Breast epithelium (tissue), 4 donors: ENCODE data around the gene FBXL19. TPM values are rescaled to one million over a fixed set of nuclear protein-coding genes. Genes with fewer than 3 reads are reported as not detected.

Source experiments
- DNase-seq, 2 donors: peaks; one replicate each; pipeline ENCODE4 v3.0.0-alpha.2; 2019; ENCODE audit warnings: low spot score in 2 of 2
- H3K27ac ChIP-seq, 2 donors: fragments of 200-600 bp; sonication (generic) in 1 of 2; one replicate each; pipeline ENCODE4 v1.5.1; 2016 to 2019; ENCODE audit warnings: mild to moderate bottlenecking in 1 of 2
- H3K27me3 ChIP-seq, 2 donors: fragments of 200-600 bp; sonication (generic) in 1 of 2; one replicate each; pipeline versions ENCODE4 v1.5.1 to v1.6.0; 2017 to 2019; ENCODE audit warnings: control low read depth in 1 of 2, mild to moderate bottlenecking in 1 of 2
- H3K36me3 ChIP-seq: fragments of 200-600 bp; one replicate; pipeline ENCODE4 v1.5.1; 2019
- H3K4me1 ChIP-seq, 2 donors: fragments of 200-600 bp; sonication (generic); one replicate each; pipeline ENCODE4 v1.5.1; 2016 to 2019; ENCODE audit warnings: control low read depth in 1 of 2
- H3K4me3 ChIP-seq, 3 donors: fragments of 200-600 bp; sonication (generic); 1 replicate in 2 of 3; 2 replicates in 1 of 3; pipeline ENCODE4 v1.5.1; 2016 to 2019; ENCODE audit warnings: mild to moderate bottlenecking in 3 of 3, moderate library complexity in 2 of 3
- H3K9me3 ChIP-seq, 2 donors: fragments of 200-600 bp; sonication (generic) in 1 of 2; one replicate each; pipeline ENCODE4 v1.5.1; 2016 to 2019; ENCODE audit warnings: control low read depth in 1 of 2
- POLR2A ChIP-seq: fragments of 450-650 bp; IDR thresholded peaks from one replicate; pipeline ENCODE4 v1.6.1; 2016; ENCODE audit warnings: antibody characterized with exemption, mild to moderate bottlenecking, moderate library complexity
- POLR2AphosphoS5 ChIP-seq, 3 donors: sonication (generic); formaldehyde crosslinking; IDR thresholded peaks; one replicate each; pipeline ENCODE4 v1.6.1; 2017; ENCODE audit warnings: antibody characterized with exemption in 3 of 3
- intact Hi-C: fragments of 100-400 bp; cut with DNase I; formaldehyde crosslinking; loops from one replicate; pipeline ENCODE4 v1.15.1; 2023; ENCODE audit warnings: low total_unique reads
- total RNA-seq, 3 donors: library from RNA; depleted of rRNA; stranded (reverse); fragments of >200 nt; gene quantifications; one replicate each; pipeline ENCODE4 v1.1.0, GENCODE V29; 2016
- TF ChIP-seq, protein P1 (sequence below), 3 donors: fragments of 450-650 bp; IDR thresholded peaks; one replicate each; pipeline ENCODE4 v1.5.1; 2016 to 2017; ENCODE audit warnings: antibody characterized with exemption in 3 of 3, mild to moderate bottlenecking in 3 of 3, moderate library complexity in 3 of 3

FBXL19 gene
- total RNA-seq, 3 donors from 2014 or later = 4.5 to 12.7 (median 9.2) TPM

- Histone ChIP-seq H3K36me3 (peaks cover 24% of the 10 kb centered on the region), H3K4me3 (no peak overlapping the region), H3K9me3 (no peaks in the 10 kb centered on the region), H3K4me1 (no peaks in the 10 kb centered on the region), H3K27me3 (no peaks in the 10 kb centered on the region), H3K27ac (no peak overlapping the region)
- TF ChIP-seq POLR2AphosphoS5 (IDR thresholded peaks at IDR 0.05) = no peak
- TF ChIP-seq, protein P1, sequence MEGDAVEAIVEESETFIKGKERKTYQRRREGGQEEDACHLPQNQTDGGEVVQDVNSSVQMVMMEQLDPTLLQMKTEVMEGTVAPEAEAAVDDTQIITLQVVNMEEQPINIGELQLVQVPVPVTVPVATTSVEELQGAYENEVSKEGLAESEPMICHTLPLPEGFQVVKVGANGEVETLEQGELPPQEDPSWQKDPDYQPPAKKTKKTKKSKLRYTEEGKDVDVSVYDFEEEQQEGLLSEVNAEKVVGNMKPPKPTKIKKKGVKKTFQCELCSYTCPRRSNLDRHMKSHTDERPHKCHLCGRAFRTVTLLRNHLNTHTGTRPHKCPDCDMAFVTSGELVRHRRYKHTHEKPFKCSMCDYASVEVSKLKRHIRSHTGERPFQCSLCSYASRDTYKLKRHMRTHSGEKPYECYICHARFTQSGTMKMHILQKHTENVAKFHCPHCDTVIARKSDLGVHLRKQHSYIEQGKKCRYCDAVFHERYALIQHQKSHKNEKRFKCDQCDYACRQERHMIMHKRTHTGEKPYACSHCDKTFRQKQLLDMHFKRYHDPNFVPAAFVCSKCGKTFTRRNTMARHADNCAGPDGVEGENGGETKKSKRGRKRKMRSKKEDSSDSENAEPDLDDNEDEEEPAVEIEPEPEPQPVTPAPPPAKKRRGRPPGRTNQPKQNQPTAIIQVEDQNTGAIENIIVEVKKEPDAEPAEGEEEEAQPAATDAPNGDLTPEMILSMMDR (IDR thresholded peaks at IDR 0.05) = no peak
- no peak for DNase-seq
- intact Hi-C loops = no loop called here
Observed at GRCh38 chr16:30977502-30977901, 54.1 kb downstream of the FBXL19 start.

- H3K4me1 ChIP-seq = no peaks in the 10 kb centered on the region
- DNase-seq = no peak
- no peak overlapping the region for H3K4me3 ChIP-seq
- TF ChIP-seq, protein P1 (IDR thresholded peaks at IDR 0.05) = no peak
- no peak for TF ChIP-seq POLR2A
- TF ChIP-seq POLR2AphosphoS5 (IDR thresholded peaks at IDR 0.05) = no peak
- H3K27ac ChIP-seq = no peak overlapping the region
- no peaks in the 10 kb centered on the region for H3K27me3 ChIP-seq
- peaks cover 24% of the 10 kb centered on the region for H3K36me3 ChIP-seq
- no peaks in the 10 kb centered on the region for H3K9me3 ChIP-seq
- intact Hi-C loops = no loop called here
Observed at GRCh38 chr16:30979170-30980022, 56.0 kb downstream of the FBXL19 start.

- Histone ChIP-seq H3K4me3 (no peak overlapping the region), H3K27ac (no peak overlapping the region), H3K27me3 (no peaks in the 10 kb centered on the region), H3K4me1 (no peaks in the 10 kb centered on the region), H3K9me3 (no peaks in the 10 kb centered on the region), H3K36me3 (peaks cover 24% of the 10 kb centered on the region)
- DNase-seq = no peak
- TF ChIP-seq POLR2AphosphoS5 (IDR thresholded peaks at IDR 0.05) = no peak
- no peak for TF ChIP-seq POLR2A
- TF ChIP-seq, protein P1 (IDR thresholded peaks at IDR 0.05) = no peak
- intact Hi-C loops = no loop called here
Observed at GRCh38 chr16:30980023-30980371, 56.6 kb downstream of the FBXL19 start.

DNA sequence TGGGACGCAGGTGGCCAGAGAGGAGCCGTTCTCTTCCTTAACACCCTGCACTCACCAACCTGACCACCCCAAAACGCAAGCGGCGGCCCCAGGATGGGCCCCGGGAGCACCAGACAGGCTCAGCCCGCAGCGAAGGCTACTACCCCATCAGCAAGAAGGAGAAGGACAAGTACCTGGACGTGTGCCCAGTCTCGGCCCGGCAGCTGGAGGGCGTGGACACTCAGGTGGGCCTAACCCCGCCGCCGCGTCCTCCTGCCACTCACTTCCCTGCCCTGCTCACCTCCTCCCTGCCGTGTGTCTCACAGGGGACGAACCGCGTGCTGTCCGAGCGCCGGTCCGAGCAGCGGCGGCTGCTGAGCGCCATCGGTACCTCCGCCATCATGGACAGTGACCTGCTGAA is 57.1 kb downstream of the FBXL19 start:
- Histone ChIP-seq H3K4me1 (no peaks in the 10 kb centered on the region), H3K27me3 (no peaks in the 10 kb centered on the region), H3K27ac (no peak overlapping the region), H3K4me3 (no peak overlapping the region), H3K9me3 (no peaks in the 10 kb centered on the region), H3K36me3 (peaks cover 24% of the 10 kb centered on the region)
- intact Hi-C loops = no loop called here
- DNase-seq = no peak
- TF ChIP-seq POLR2AphosphoS5 (IDR thresholded peaks at IDR 0.05) = no peak
- TF ChIP-seq, protein P1 (IDR thresholded peaks at IDR 0.05) = no peak
- TF ChIP-seq POLR2A = no peak

DNA sequence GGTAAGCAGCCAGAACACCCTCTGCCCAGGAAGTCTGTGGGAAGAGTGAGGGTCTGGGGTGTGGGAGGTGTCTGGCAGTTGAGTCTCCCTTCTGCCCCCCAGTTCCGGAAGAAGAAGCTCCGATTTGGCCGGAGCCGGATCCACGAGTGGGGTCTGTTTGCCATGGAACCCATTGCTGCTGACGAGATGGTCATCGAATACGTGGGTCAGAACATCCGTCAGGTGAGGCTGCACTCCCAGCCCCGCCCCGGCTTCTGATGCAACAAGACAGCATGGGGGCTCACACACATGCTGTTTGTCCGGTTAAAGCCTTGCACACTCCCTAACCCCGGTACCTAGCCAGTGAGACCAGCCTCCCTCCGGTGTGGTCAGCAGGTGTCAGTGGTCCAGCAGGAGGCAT is 57.6 kb downstream of the FBXL19 start:
- intact Hi-C loops = no loop called here
- no peak overlapping the region for H3K27ac ChIP-seq
- no peak overlapping the region for H3K4me3 ChIP-seq
- DNase-seq = no peak
- H3K36me3 ChIP-seq = peaks cover 19% of the 10 kb centered on the region
- no peak for TF ChIP-seq POLR2AphosphoS5 (IDR thresholded peaks at IDR 0.05)
- TF ChIP-seq, protein P1 (IDR thresholded peaks at IDR 0.05) = no peak
- no peaks in the 10 kb centered on the region for H3K4me1 ChIP-seq
- H3K9me3 ChIP-seq = no peaks in the 10 kb centered on the region
- H3K27me3 ChIP-seq = no peaks in the 10 kb centered on the region
